Activated CD4-positive, alpha-beta T cell treated with anti-CD3 and anti-CD28 coated beads for 48 hours (primary cell): ENCODE results near the gene SRF.

Experiments
- DNase-seq: peaks from one replicate; pipeline ENCODE4 v3.0.0-alpha.2; 2020

Gene SRF

DNA sequence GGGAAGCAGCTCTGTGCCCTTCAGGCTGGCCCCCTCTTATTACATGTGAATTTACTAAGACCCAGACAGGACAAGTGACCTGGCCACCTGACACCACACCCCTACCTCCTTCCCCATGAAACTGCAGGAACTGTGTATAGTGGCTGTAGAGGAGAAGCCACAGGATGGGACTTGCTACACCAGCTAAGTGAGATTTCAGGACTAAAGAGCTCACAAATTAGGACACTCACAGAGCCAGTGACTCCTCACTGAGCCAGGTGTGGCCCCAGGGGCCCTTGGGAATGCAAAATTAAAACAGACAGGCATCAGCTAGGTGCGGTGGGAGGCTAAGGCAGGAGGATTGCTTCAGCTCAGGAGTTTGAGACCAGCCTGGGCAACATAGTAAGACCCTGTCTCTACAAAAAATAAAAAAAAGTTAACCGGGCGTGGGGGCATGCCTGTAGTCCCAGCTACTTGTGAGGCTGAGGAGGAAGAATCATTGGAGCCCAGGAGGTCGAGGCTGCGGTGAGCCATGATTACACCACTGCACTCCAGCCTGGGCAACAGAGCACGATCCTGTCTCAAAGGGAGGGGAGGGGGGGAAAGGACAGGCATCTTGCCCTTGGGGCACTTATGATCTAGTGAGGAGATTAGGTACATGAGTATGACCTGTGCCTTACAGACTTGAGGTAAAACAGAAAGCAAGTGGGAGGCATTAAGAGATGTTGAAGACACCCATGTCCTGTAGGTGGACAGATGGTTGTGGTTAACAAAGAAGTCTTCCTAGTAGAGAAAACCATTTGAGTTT, 23.2 kb upstream of the SRF start:
- DNase-seq: no peak

DNA sequence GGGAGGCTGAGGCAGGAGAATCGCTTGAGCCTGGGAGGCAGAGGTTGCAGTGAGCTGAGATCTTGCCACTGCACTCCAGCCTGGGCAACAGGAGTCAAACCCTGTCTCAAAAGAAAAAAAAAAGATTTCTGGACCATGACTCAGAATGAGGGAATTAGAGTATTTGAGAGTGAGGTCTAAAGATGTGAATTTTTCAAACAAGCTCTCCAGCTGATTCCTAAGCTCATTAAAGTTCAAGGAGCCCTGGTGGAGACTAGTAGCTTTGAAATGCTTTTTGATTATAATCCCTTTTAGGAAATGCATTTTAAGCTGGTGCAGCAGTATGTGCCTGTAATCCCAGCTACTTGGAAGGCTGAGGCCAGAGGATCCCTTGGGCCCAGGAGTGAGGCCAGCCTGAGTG, 21.8 kb upstream of the SRF start:
- DNase-seq: no peak

DNA sequence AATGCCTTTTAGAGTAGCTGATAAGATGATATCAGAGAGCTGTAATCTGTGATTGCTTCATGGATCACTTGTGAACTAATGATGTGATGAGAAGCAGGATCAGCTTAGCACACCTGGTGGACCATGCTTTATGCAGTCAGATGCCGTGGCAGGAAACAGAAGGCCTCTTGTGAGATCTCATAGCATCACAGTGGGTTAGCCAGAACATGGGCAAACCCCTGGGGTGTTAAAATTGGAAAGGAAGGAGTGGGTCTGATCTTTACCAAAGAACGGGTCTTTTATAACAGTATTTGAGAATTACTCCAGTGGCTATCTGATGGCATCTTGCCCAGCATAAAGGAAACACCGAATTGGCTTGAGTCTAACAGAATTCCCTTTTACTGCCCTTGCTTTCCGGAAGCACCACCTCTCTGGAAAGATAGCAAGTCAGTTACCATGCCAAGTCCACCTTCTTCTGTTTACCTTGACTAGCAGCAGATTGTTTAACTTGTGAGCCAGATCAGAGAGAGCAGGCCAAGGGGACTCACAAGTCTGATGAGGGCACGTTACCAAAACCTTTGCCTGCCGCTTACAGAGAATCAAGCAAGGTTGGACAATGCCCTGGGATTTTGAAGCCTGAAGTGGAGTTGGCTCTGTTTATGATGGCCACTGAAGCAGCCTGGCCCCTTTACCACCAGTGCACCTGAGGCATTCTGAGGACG, 20.9 kb upstream of the SRF start:
- no peak for DNase-seq

DNA sequence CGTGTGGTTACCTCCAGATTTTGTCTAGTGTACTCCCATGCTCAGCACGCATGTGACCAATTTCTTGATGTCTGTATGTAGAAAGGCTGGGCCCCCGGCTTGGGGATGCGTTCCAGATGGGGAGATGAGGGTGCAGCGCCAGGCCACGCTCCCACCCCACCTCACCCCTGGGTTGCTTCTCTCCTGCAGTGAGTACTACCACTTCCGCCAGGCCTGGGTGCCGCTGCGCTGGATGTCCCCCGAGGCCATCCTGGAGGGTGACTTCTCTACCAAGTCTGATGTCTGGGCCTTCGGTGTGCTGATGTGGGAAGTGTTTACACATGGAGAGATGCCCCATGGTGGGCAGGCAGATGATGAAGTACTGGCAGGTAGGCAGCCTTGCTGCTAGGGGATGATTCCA, 11.5 kb upstream of the SRF start:
- no peak for DNase-seq

DNA sequence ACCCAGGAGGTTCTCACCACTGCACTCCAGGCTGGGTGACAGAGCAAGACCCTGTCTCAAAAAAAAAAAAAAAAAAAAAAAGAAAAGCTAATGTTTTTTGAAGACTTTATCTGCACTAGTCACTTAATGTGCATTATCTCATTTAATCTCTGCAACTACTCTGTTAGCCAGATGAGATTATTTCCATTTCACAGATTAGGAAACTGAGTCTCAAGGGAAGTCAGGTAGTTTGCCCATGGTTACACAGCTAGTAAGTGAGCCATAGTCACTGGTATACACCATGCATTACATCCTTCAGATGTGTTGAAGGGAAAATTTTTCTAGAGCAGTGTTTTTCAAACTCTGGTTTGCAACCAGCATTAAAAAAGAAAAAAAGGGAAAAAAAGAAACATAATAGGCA, 7.2 kb upstream of the SRF start:
- DNase-seq: no peak

DNA sequence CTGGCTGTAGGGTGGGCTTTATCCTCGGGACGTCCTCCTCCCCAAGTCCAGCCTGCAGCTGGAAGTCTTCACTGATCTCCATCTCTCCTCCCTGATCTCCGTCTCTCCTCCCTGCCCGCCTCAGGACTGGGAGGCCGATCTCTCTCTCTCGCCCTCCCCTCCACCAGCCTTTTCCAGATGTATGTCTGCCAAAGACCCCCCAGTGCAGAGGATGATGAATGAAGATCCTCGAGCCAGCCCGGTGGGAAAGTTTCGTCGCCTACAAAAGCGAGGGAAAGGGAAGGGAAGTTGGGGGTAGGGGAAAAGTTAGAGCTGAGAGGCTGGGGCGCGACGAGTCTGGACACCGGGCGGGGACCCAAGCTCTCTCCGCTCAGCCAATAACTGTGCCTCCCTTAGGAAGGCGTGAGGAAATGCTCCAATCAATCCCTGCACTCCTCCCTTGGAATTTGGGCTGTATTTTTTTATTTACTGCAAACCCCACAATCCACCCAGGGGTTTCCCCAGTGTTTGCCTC, 595 bp upstream of the SRF start:
- DNase-seq: no peak

DNA sequence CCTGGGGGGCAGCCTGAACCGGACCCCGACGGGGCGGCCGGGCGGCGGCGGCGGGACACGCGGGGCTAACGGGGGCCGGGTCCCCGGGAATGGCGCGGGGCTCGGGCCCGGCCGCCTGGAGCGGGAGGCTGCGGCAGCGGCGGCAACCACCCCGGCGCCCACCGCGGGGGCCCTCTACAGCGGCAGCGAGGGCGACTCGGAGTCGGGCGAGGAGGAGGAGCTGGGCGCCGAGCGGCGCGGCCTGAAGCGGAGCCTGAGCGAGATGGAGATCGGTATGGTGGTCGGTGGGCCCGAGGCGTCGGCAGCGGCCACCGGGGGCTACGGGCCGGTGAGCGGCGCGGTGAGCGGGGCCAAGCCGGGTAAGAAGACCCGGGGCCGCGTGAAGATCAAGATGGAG, 636 bp downstream of the SRF start:
- peak; percentile 42 for DNase-seq

DNA sequence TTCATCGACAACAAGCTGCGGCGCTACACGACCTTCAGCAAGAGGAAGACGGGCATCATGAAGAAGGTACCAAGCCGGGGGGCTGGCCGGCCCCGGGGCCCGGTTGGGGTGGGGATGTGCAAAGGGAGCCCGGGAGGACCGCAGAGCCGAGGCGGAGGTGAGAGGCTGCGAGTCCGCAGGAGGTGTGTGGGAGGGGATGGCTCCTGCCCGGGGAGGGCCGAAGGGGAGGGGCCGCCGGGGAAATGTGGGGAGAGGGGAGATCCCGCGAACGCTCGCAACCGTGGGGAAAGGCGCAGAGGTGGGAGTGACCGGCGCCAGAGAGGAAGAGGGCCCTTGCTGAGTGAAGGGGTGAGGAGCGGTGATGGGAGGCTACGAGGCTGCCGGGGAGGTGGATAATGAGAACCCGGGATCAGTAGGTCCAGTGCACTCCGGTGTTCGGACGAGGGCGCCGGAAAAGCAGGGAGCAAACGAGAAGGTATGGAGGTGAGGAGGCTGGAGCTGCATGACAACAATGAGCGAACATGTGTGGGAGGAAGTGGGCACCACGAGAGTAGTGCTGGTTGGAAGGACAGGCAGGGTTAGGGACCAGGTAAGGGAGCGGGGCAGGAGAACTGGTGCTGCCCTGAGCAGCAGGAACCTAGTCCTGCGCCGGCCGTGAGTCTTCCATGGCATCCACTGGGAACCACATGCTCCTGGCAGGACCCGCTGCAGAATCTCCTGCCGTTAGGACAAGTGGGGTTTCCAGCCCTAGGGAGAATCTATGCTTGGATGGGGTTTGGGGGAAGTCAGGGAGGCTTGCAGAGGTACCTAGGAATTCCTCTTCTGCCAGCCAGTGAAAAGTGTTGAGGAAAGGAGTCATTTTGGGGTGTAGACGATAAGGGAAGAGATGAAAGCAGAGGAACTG, 1.3 kb downstream of the SRF start:
- peak; percentile 65 for DNase-seq

DNA sequence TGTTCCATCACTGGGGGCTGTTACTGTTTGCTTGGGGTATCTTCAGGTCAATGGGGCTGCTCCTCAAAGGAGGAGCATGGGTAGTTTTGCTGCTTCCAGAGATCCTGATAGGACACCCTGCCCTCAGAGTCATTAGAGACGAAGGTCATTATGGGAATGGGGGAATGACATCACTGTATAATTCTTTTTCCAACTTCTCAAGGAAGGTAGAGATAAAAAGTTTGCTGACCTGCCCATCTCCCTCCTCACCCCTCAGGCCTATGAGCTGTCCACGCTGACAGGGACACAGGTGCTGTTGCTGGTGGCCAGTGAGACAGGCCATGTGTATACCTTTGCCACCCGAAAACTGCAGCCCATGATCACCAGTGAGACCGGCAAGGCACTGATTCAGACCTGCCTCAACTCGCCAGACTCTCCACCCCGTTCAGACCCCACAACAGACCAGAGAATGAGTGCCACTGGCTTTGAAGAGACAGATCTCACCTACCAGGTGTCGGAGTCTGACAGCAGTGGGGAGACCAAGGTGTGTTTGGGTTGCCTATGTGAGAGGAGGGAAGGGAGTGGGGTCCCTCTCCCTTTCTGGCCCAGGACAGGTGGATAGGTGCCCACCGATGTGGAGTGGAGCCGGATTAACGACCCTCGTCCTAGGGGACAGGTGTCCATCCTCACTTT, 2.7 kb downstream of the SRF start:
- no peak for DNase-seq

DNA sequence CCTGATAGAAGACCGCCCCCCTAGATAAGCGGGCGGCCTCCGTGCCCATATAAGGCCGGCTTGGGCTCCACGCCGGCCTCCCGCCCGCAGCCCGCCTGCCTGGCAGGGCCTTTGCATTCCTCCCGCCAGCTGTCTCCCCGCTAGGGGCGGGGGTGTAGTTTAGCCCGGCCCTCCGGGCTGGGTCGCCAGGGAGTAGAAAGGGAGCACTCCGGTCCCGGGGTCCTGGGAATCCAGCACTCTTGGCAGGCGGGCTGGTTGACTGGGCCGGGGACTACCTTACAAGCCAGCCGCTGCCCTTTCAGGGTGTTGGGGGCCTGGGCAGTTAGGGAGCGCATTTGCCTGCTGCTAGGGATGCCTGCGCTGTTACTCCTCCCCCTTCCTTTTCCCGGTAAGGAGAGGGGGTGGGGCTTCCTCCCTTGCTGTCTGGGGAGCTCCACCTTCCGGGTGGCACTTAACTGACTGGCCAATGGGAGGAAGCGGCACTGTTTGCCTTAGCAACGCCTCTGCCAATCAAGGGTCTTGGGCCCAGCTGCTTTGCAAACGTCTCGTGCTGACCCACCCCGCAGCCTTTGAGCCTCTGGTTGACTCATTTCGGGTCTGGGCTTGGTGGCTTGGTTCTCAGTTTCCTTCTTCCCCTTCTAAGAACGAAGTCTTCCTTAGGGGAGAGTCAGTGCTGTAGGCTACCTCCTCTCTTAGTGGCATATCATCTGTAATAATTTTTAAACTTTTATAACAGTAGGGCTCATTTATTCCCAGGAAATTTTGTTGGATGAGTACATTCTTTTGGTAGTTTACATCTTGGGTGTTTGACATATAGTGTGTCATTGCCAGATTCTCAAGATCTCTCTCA, 3.4 kb downstream of the SRF start:
- peak; percentile 97 for DNase-seq

DNA sequence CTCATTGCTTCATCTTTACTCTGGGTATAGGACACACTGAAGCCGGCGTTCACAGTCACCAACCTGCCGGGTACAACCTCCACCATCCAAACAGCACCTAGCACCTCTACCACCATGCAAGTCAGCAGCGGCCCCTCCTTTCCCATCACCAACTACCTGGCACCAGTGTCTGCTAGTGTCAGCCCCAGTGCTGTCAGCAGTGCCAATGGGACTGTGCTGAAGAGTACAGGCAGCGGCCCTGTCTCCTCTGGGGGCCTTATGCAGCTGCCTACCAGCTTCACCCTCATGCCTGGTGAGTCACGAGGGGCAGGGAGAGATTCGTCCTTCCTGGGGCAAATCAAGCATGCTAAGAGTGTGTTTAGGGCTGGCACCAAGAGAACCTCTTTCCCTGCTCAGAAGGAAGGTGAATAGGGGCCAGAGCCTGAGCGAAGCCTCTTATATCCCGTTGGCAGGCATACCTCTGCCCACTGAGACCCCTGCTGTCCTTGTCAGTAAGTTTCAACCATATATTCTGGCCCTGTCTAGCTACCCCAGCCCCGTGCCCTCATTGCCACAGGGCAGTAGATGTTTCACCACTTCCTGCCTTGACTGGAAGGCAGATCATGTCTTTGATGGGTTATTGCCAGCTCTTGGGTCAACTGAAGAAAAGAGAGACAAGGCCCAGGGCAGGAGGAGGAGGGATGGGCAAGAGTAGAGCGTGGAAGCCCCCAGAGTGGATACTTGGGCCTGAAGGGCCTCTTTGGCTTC, 4.8 kb downstream of the SRF start:
- no peak for DNase-seq

DNA sequence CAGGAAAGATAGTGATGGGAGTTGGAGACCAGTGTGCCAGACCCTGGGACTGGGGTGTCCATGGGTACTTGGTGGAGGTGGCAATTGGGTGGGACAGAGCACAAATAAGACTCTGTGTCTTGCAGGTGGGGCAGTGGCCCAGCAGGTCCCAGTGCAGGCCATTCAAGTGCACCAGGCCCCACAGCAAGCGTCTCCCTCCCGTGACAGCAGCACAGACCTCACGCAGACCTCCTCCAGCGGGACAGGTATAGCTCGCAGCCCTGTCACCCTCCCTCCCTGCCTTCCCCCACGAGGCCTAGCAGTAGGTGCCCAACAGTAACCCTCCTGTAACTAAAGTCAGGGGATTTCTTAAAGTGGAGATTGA, 5.3 kb downstream of the SRF start:
- no peak for DNase-seq

DNA sequence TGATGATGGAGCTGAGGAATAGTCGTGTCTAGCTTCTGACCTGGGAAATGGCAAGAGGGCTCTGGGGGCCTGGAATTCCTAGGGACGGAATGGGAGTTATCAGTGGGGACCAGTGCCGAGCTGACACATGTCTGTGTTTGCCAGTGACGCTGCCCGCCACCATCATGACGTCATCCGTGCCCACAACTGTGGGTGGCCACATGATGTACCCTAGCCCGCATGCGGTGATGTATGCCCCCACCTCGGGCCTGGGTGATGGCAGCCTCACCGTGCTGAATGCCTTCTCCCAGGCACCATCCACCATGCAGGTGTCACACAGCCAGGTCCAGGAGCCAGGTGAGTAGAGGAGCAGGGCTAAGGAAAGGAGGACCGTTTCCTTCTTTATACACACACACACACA, 7.1 kb downstream of the SRF start:
- no peak for DNase-seq

DNA sequence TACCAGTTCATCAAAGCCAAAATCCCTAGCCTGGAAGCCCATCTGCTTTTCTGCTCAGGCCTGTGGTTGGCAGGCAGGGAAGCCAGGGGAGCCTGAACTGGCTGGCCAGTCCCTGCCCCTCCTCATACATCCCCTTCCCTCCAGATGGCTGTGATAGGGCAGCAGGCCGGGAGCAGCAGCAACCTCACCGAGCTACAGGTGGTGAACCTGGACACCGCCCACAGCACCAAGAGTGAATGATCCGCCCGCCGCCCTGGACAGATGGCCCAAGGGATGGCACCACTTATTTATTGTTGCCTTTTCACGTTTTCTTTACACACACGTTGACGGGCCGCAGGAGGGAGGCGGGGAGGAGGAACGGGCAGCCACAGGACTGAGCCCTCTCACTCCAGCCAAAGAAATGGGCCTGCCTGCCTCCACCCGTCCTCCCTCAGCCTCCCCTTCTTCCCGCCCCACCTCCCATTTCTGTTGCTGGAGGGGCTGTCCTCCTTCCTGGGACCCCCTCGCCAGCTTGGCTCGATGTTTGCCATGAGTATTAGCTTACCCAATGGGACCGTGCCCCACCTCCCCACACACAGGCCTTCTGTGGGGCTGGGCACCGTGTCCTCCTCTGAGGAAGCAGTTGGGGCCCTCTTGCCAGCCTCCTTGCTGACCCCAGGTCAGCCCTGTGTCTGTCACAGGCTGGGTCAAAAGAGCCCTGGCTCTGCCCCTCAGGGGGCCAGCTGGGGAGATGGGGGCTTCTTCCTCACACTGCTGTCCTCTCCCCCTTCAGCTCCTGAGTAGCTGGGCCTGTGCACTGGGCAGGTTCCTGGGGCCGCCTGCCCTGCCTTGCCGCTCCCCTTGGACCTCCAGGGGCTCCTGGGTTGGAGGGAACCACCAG, 8.1 kb downstream of the SRF start:
- DNase-seq: no peak

DNA sequence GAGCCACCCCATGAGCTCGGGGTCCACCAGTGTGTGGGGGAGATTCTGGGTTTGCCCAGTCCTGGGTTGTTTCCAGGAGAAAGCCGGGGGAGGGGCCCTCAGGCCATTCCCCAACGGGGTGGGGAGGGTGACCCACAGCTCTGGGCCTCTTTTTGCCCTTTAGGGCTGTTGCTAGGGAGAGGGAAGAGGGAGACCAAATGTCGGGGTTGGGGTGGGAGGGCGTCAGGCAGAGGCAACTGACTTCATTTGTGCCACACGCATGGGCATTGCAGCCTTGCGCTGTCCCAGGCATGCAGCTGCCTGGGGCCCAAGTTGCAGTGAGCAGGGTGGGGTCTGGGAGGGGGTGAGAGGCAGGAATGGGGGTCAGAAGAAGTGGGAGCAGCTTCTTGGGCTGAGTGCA, 9.0 kb downstream of the SRF start:
- DNase-seq: no peak

DNA sequence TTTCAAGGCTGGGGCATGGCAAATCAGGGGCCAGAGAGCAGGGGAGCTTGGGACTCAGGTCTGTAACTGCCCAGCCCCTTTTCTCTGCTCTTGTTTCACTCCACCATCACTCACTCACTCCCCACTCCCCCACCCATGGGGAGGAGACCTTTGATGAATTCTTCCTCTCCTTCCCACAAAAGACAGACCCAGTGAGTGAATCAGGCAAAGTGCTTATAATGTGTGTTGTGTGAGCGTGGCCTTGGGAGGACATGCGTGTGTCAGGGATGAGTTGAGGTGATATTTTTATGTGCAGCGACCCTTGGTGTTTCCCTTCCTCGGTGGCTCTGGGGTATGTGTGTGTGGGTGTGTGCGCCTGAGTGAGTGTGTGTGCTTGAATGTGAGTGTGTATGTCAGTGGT, 9.9 kb downstream of the SRF start:
- DNase-seq: no peak

DNA sequence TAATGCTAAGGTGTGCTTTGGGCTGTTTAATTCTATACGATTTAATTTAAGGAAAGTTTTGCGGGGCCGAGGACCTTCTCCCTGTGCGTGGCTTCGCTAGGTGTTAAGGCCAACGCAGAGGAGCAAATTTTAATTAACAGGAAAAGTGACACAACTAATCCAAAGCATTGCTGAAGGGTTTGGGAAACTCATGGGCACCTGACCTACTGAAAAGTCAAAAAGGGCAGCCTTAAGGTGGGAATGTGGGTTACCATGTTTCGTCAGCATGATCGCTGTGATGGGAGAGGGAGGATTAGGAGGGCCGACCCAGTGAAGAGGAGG, 10.5 kb downstream of the SRF start:
- no peak for DNase-seq

DNA sequence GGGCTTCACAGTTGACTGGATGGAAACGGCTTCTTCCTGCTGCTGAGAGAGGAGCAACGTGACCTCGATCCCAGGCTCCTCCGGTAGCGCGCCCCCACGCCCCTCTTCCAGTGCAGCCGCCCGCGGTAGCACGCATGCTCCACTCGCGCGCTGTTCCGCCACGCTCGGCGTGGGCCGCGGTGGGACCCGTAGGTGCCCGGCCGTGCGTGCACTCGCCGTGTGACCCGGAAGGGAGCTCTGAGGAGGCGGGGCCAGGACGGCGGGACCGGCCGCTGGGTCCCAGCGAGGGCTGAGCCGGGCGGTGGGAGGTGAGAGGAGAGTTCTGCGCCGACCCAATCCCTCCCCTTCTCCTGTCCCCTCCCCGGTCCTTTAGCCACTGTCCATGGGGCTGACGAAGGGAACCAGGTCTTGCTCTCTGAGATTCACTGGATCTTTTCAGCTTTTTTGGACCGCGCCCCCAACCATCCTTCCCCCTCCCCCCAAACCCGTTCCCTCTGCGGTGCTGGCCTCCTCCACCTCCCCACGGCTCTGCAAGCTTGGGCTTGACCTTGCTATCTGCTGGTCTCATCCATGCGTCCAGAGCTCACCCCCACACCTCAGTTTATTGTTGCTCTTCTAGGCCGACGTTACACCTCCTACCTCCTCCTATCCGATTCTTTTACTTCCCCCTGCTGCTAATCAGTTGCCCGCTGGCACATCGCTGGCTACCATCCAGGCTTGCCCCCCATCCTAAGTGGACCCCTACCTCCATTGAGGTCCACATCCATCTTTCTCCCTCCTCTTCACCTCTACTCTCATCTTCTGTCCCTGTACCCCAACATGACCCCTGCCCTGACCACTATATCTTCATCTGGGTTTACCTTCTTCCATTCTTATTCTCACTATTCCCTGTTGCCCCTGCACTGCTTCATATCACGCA, 11.1 kb downstream of the SRF start, which contains the start of gene CUL9:
TSS of gene CUL9 (plus strand) at position 255 of the 919 bp plus-strand sequence. CDS start 2,115 bp downstream, outside the sequence.
- peak; percentile 87 for DNase-seq

DNA sequence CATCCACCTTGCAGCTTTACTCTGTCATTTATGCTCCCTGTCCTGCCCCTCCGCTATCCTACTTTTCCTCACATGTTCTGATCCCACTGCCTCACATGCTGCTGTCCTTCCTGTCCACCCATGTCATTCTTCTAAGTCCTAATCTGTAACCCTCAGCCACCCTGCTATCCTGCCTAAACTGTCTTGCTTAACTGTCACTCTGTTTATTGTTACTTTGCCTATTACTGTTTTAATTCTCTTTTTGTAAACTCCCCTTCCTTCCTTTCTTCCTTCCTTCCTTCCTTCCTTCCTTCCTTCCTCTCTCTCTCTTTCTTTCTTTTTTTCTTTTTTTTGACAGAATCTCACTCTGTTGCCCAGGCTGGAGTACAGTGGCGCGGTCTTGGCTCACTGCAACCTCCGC, 12.4 kb downstream of the SRF start:
- no peak for DNase-seq
